ENCODE data around the gene ZNF468.
"Not testable (repeated sequence)": the region's sequence is repeated elsewhere in the genome, so short reads cannot be mapped to it uniquely, and the experiment has no call there.

ZNF468 gene

DNA sequence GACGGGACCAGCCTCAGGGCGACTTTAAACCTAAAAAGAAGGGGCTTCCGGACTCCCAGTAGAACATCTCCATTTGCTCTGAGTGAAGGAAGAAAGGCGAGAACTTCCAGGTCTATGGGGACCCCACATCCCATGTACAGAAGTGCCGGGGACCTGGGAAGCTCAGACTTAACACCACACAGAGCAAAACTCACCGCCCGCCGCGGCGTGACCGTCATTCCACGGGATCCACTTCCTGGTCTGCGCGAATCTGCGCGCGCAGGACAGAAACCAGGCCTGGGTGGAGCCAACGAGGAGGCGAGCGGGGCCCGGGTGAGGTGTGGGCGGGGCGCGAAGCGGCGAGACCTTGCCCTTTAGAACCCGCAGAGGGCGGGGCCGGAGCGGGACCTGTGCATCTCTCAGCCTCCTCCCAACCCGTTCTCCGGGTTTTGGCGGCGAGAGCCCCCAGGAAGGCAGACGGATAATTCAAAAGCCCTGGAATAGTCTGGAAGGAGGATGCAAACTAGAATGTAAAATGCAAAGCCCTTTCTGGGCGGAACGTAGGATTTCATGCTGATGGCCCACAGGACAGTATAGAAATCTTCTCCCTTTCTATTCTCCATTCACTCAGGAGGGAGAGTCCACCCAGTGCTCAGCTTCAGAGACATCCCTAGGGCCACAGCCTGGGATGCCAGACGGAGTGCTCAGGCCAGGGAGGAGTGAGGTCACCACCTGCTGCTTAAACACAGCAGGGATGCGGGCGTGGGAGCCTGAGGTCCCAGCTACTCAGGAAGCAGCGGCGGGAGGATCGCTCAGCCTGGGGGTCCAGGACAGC lies at the start of gene ZNF468:
TSS of gene ZNF468 (minus strand) at position 242 of the 814 bp plus-strand sequence. CDS start 3,347 bp downstream, outside the sequence.
- DNase-seq: peak; percentile 65 to 66

DNA sequence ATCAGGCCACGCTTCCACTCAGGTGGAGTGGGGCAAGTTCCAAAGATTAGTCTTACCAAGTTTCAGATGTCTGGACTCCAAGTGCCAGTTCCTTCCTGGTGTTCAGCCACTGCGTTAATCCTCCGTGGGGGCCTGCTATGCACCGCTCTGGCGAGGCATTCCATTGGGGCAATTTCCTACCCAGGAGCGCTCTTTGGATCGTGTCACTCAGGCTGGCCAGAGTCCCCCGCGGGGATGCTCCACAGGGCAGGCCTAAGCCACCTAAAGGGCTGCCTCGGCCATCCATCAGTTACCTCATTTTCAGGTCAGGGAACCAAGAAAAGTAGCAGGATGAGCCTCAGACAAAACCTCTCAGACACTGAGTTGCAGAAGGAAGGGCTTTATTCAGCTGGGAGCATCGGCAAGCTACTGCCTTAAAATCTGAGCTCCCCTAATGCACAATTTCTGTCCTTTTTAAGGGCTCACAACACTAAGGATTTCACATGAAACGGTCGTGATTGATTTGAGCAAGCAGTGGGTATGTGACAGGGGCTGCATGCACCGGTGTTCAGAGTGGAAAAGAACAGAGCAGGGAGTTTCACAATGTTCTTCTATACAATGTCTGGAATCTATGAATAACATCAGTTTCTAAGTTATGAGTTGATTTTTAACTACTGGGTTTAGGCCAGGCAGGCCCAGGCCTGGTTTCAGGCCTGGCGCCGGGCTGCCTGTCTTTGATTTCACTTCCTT lies 46.8 kb upstream of the ZNF468 start:
- not testable (repeated sequence) for DNase-seq

DNA sequence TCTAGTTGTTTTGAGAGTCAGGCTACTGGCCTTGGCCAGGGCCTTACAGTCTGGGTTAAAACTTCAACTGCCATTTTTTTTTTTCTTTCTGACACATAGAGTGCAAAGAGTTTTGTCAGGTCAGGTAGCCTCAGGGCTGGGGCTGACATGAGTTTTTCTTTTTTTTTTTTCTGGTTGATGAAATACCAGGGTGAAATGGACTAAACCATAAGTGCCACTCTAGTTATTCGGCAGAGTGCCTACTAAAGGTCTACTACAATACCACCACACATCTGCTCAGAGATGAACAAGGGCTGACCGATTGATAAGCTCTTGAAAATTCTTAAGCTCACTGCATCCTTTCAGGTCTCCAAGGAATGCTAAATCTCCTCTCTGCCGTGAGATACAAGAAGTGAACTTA lies 44.4 kb upstream of the ZNF468 start:
- no peak for DNase-seq

DNA sequence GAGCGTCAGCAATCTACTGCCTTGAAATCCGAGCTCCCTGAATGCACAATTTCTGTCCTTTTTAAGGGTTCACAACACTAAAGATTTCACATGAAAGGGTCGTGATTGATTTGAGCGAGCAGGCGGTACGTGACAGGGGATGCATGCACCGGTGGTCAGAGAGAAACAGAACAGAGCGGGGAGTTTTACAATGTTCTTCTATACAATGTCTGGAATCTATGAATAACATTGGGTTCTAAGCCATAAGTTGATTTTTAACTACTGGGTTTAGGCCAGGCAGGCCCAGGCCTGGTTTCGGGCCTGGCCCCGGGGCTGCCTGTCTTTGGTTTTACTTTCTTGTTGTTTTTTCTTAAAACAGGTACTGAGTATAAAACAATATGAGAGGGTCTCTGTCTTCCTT lies 41.2 kb upstream of the ZNF468 start:
- not testable (repeated sequence) for DNase-seq

DNA sequence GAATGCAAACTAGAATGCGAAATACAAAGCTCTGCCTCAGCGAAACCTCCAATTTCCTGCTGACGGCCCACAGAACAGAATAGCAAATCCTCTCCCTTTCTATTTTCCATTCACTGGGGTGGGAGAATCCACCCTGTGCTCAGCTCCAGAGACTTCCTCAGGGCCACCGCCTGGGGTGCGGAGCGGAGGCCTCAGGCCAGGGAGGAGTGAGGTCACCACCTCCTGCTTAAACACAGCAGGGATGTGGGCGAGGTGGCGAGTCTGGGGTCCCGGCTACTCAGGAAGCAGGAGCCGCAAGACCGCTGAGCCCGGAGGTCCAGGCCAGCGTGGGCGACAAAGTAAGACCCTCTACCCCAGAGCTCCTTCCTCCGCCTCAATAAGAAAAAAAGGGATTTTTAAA lies 40.7 kb upstream of the ZNF468 start:
- DNase-seq: no peak

DNA sequence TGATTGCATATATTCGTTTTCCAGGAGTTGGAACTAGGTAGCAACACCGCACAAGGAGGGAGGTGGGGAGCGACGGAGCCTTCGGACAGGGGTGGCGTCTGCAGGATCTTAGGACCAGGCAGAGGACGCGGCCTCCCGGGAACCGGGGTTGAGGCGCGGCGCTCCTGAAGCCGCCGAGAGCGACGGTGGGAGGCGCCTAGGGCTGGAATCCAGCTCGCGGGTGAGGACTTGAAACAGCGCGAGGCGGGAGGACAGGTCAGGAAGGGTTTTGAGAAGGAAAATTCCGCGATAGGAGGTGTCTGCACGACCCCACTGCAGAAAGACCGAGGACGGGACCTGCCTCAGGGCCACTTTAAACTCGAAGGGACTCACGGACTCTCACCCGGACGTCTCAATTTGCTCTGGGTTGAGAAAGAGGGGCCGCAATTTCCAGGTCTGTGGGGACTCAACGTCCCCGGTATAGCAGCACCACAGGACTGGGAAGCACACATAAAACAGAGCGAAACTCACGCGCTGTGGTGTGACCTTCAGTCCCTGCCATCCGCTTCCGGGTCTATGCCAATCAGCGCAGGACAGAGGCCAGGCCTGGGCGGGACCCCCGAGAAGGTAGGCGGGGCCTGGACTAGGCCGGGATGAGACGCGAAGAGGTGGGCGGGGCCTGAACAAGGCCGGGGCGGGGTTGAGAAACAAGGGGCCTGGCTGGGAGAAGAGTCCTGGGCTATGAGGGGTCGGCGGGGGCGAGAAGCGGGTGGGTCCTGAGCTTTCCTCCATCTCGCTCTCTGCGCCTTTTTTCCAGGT lies 39.9 kb upstream of the ZNF468 start, which contains the start of gene ZNF320:
TSS of gene ZNF320 (minus strand) at position 498 of the 798 bp plus-strand sequence. CDS start 7,380 bp downstream, outside the sequence.
- DNase-seq: peak; percentile 89 to 90

DNA sequence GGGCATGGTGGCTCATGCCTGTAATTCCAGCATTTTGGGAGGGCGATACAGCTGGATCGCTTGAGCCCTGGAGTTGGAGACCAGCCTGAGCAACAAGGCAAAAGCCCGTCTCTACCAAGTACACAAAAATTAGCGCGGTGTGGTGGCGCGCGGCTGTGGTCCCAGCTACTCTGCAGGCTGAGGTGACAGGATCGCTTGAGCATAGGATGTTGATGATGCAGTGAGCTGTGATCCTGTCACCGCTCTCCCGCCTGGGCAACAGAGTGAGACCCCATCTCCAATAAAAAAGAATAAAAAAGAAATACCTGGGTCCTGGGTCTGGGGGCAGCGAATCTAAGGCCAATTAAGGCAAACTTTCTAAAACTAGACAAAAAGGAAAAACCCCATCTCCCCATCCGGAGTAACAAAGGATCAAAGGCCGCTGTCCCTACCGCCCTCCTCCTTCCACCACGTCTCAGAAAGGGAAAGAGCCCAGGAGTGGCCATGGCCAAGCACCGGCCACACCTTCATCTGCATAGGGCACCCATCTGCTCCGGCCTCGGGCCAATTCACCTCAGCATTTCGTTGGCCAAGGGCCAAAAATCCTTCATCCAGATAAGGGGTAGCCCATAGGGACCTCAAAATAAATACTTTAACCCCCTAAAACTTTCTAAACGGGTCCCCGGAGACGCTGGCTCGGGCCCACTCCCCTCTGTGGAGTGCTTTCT lies 39.2 kb upstream of the ZNF468 start:
- DNase-seq: no peak

DNA sequence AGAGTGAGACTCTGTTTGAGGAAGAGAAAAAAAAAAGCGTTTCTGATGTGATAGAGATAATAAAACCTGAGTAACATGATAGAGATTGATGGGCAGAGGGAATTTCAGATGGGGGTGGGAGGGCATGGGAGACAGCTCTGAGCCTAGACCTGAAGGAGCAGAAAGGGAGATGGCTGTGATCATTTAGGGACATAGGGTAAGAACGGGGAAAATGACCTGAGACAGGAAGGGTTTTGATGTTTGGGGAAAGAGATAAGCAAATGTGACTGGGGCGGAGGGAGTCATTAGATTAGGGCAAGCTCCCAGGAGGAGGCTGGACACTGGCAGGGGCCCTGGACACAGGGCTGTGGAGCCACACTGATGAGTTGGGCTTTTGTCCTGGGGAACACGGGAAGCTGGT lies 33.9 kb upstream of the ZNF468 start:
- no peak for DNase-seq

DNA sequence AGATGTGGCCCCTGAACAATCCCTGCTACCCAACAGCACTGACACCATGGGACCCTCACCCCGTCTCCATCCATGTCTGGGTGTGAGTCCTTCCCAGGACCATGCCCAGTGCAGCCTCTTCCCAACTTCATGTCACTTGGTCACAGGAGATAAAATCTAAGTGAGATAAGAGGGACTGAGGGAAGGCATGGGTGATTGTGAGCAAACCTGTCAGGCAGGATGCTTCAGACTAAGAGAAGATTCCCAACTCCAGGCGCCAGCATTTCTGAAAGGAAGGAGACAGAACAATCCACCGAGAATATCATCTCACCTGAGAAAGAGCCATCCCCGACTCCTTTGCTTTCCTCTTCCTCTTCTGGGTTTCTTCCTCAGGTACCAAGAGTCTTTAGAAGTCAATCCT lies 32.5 kb upstream of the ZNF468 start:
- DNase-seq: no peak

DNA sequence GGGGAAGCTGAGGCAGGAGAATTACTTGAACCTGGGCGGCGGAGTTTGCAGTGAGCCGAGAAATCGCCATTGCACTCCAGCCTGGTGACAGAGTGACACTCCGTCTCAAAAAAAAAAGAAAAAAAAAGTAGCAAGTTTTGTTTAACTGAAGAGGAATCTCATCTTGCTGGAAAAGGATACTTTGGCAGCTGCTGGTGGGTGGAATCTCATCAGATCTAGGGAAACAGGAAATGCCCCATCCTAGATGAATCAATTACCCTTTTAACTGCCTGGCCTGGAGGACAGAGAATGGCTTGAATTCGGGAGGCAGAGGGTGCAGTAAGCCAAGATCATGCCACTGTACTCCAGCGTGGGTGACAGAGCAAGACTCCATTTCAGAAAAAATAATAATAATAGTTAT lies 31.7 kb upstream of the ZNF468 start:
- no peak for DNase-seq

DNA sequence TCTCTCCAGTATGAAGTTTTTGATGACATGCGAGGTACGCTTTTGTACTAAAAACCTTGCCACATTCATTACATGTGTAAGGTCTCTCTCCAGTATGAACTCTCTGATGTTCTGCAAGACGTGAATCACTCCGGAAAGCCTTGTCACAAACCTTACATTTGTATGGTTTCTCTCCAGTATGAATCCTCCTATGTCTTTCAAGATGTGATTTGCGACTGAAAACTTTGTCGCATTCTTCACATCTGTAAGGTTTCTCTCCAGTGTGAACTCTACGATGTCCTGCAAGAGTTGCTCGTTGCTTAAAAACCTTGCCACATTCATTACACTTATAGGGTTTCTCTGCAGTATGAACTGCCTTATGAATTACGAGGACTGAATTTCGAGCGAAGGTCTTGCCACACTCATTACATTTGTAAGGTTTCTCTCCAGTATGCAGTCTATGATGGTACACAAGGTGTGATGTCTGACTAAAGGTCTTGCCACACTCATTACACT lies 23.5 kb upstream of the ZNF468 start:
- DNase-seq: no peak

DNA sequence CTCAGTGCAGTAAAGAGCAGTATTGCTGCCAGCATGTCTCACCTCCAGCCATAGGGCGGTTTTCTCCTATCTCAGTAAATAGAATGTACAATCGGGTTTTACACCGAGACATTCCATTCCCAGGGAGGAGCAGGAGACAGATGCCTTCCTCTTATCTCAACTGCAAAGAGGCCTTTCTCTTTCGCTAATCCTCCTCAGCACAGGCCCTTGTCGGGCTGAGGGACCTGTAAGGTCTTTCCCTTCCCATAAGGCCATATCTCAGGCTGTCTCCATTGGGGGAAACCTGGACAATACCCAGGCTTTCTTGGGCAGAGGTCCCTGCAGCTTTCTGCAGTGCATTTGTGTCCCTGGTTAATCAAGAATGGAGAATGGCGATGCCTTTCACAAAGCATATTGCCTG lies 15.6 kb upstream of the ZNF468 start:
- not testable (repeated sequence) for DNase-seq

DNA sequence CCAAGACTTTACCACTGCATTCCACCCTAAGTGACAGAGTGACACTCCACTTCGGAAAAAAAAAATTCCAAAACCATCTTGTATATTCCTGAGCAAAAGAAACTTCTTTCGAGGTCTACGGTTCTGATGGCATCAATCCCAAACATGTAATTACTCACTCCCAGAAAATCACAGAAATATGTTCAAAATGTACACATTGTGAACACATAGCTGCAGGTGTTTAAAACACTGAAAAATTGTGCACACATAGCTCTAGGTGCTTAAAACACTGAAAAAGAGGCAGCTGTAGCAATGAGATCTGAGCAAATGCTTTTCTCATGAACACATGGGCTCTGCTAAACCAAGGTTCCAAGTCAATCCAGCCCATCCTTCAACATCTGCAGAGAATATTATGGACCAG lies 14.0 kb upstream of the ZNF468 start:
- DNase-seq: no peak

DNA sequence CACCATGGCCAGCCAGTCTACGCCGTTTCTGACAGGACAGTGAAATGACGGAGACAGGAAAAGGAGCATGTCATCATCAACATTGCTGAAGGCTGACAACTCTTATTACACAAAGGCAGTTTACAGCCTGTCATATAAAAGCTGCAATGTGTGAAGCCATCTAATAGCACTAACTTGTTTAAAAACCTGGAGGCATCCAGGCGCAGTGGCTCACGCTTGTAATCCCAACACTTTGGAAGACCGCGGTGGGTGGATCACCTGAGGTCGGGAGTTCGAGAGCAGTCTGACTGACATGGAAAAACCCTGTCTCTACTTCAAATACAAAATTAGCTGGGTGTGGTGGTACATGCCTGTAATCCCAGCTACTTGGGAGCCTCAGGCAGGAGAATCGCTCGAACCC lies 10.6 kb upstream of the ZNF468 start:
- DNase-seq: not testable (repeated sequence)

DNA sequence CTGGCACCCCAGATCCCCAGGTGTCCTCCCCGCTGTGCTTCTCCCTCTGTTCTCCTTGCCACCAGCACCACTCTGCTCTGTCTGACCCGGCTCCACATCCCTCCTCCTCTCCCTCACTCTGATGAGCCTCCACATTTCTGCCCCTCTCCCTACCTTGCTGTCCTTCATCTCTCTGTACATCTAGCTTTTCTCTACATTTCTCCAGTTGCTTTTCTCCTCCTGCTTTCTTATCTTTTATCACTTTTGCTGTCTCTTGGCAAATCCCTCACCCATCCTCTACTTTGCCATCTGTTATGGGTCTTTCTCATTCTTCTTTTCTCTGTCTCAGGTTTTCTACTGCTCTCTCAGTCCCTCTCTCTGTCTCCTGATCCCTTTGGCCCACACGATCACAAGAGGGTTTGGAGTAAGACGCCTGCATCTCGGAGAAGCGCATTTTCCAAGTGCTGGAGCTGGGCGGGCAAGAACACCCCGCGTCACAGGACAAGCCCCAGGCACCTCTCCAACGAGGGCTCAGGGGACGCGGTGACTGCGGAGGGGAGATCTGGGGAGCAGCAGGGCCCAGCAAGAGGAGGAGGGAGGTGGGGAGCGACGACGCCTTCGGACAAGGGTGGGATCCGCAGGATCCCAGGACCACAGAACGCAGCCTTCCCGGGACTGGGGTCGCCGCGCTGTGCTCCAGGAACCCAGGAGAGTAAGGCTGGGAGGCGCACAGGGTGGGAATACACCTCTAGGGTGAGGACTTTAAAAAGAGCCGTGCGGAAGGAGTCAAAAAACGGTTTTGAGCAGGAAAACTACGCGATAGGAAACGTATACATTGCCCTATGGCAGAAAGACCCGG lies 660 bp downstream of the ZNF468 start:
- peak; percentile 1 to 3 for DNase-seq

DNA sequence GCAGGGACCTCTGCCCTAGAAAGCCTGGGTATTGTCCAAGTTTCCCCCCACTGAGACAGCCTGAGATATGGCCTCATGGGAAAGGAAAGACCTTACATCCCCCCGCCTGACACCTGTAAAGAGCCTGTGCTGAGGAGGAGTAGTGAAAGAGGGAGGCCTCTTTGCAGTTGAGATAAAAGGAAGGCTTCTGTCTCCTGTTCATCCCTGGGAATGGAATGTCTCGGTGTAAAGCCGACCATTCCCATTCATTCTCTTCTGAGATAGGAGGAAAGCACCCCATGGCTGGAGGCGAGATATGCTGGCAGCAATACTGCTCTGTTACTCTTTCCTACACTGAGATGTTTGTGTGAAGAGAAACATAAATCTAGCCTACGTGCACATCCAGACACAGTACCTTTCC lies 10.1 kb downstream of the ZNF468 start:
- DNase-seq: not testable (repeated sequence)

DNA sequence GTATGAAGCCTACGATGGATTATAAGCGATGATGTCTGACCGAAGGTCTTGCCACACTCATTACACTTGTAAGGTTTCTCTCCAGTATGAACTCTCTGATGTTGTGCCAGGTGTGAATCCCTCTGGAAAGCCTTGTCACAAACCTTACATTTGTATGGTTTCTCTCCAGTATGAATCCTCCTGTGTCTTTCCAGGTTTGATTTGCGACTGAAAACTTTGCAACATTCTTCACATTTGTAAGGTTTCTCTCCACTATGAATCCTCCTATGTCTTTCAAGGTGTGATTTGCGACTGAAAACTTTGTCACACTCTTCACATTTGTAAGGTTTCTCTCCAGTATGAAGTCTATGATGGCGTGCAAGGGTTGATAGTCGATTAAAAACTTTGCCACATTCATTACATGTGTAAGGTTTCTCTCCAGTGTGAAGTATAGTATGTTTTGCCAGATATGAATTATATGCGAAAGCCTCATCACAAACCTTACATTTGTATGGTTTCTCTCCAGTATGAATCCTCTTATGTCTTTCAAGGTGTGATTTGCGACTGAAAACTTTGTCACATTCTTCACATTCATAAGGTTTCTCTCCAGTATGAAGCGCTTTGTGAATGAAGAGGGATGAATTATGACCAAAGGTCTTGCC lies 16.5 kb downstream of the ZNF468 start:
- DNase-seq: not testable (repeated sequence)

DNA sequence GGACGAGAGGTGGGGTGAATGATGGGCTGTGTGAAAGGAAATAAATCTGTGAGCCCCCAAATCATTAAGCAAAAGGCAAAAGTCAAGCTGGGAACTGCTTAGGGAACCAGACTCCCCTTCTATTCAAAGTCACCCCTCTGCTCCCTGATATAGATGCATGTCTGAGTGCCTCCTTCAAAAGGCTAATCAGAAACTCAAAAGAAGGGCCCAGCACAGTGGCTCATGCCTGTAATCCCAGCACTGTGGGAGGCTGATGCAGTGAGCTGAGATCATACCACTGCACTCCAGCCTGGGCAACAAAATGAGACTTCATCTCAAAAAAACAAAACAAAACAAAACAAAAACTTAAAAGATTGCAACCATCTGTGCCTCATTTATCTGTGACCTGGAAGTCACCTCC lies 23.1 kb downstream of the ZNF468 start:
- not testable (repeated sequence) for DNase-seq

DNA sequence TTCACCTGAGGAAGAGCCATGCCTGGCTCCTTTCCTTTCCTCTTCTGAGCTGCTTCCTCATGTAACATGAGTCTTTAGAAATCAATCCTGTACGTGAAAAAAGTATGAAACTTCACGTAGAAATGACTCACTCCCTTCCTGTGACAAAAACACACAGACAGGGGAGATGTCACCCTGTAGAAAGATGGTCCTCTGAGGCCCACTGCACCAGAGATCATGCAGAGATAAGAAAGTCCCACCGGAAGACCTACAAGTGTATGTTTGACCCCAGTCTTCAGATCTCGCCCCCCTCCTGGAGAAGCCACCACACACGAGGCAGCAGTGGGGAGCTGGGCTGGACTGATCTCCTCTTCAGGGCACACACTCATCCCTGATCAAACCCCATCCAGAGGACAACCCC lies 23.9 kb downstream of the ZNF468 start:
- DNase-seq: not testable (repeated sequence)

DNA sequence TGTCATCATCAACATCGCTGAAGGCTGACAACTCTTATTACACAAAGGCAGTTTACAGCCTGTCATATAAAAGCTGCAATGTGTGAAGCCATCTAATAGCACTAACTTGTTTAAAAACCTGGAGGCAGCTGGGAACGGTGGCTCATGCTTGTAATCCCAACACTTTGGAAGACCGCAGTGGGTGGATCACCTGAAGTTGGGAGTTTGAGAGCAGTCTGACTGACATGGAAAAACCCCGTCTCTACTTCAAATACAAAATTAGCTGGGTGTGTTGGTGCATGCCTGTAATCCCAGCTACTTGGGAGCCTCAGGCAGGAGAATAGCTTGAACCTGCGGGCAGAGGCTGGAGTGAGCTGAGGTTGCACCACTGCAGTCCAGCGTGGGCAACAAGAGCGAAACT lies 27.6 kb downstream of the ZNF468 start:
- not testable (repeated sequence) for DNase-seq

DNA sequence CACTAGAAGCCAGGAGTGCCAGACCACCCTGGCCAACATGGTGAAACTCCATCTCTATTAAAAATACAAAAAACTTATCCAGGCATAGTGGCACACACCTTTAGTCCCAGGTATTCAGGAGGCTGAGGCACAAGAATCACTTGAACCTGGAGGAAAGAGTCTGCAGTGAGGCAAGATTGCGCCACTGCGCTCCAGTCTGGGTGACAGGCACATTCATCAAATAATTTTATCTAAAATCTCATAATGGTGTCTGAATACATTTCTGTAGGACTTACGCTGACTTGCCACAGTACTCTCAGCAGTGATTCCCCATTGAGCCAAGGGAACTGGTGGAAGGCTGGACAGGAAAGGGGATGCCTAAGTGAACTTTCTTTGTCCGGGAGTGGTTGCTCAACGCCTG lies 31.7 kb downstream of the ZNF468 start:
- DNase-seq: no peak

Data from activated CD4-positive, alpha-beta T cell treated with anti-CD3 and anti-CD28 coated beads for 4 hours (primary cell).